COLO829 (cell line): Measurements from ENCODE around the gene ASCC1.

ENCODE experiments used
- DNase-seq: peaks from one replicate; pipeline ENCODE4 v3.0.0; 2012; ENCODE audit warnings: low spot score

ASCC1 gene

DNA sequence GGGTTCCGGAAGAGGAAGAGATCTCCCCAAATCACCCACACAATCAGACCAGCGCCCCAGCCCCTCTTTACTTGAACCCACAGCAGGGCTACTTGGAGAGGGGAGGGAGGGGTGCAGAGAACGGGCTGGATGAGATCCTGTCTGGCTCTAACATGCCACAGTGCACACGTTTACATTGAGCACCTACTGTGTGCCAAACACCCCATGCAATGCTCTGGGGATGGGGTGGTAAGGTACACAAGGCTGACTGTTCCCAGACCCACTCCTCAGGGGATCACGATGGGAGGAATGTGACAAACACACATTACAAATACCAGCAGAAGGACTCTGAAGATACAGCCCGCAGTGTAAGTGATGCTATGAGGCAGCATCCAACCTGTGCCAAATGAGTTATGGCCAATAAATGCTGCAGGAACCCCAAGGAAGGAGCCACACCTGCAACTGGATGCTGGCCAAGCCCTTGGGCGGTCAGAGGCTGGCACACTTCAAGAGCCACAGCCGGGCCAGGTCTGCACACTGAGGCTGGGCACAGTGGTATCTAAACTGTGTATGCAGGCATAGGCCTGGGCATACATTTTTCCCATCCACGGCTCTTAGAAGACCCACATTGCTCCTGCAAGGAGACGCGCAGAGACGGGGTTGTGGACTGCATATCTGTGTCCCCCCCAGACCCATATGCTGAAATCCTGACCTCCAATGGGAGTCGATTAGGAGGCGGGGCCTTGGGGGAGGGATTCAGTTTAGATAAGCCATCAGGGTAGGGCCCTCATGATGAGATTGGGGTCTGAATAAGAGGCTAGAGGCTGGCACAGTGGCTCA is 134.1 kb downstream of the ASCC1 start:
- DNase-seq, result no peak

DNA sequence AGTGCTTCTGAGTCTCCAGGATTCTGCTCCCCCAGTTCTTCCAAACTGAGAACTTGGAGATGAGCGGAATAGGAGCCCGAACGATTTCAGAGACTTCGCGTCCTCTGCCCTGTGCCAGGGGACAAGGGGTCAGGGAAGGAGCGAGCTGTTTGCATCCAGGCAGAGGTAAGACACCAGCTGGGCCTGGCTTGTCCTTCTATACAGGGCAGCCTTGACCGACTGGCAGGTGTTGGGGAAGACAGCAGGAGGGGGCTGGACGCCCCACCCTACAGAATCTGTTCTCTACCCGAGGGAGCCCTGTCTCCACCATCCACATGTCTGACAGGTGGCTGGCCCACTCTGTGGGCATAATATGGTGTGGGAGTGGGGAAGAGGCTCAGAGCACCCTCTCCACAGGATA is 134.9 kb downstream of the ASCC1 start:
- no peak for DNase-seq

DNA sequence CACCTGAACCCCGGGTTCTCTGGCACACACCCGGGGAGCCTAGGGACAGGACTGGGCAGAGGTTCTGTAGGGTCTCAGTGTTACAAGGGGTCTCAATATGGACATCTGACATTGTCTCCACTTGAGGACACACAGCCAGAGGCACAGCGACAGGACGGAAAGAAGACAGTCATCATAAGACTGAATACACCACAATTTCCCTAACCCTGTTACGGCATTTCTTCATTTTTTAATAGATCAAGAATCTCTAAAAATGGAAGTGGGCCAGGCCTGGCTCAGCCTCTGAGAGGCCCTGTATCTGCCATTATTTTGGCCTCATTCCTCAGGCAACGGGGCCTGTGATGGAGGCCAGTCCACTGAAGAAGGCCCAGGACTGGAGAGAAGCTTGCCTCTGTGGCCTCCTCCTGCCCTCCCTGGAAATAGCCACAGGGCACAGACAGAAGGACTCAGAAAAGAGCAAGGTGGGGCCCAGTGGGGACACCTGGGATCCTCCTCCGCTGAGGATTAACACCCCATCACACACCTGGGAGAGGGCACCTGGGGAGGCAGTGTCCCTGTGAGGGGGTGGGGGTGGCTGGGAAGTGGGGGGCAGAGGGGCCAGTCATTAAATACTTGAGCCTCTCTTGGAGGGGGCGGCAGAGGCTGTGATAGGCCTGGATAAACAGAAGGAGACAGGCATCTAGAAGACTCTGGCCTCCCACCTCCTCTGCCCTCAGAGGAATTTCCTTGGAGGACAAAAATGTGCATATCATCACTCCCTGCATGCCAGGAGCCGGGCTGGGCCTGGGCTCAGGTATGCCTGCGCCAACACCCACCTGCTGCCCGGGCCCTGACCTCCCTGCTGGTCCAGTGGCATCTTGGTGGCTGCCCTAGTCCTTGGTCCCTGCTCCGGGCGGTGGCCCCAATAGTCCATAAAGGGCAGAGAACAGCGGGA is 135.8 kb downstream of the ASCC1 start:
- no peak for DNase-seq

DNA sequence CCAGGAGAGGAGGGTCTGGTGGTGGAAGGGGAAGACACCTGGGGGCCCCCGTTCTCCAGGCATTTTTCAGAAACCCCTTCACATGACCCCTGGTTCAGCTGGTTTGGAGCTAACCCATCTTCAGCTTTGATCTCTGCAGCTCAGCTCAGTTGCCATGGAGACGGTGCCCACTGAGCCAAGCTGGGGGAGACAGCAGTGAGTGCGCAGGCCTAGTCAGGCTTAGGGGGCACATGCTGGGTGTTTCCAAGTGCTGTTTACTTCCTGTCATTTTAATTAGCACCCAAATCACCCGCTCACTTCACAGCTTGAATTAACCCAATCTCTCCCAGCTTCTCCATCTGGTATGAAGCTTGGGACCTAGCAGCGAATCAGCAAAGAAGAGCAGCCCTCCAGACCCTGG is 136.7 kb downstream of the ASCC1 start:
- DNase-seq, result no peak

DNA sequence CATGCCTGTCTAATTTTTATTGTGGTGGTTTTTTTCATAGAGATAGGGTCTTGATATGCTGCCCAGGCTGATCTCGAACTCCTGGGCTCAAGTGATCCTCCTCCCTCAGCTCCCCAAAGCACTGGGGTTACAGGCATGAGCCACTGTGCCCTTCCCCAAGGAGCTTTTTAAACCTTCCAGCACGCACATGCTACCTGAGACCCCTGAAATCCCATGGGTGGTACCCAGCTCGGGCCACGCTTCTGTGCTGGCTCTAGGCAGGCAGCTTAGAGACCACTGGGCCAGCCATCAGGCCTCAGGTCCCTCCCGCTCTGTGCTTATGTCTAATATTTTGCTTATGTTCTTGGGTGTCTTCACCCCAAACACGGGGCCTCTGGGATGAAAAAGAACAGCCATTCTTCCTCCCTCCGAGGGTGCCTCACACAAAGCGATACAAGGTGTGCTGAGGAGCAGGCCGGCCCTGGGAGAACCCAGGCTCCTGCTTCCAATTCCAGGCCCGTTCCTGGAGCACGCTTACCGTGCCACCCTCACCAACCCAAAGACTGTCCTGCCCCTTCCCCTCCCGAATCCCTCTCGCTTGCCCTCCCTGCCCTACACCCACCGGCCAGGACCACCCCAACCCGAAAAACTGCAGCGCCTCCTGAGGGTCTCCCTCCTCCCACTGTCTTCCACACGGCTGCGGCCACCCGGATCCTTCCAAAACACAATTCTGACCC is 138.6 kb downstream of the ASCC1 start:
- DNase-seq, result no peak

DNA sequence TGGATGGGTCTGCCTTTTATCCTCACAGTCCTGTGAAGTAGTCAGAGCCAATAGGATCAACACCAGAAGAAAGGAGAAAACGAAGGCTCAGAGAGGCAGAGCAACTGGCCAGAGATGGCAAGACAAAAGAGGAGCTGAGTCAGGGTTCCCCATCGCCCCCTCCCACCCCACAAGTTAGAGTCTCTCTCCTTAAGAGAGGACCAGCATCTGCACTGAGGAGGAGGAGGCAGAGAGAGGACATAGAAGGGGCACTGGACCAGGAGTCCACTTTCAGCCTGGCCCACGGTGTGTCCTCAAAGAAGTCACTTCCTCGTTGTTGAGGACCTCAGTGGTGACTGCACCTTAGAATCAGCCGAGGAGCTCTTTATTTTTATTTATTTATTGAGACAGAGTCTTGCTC is 139.3 kb downstream of the ASCC1 start:
- no peak for DNase-seq

DNA sequence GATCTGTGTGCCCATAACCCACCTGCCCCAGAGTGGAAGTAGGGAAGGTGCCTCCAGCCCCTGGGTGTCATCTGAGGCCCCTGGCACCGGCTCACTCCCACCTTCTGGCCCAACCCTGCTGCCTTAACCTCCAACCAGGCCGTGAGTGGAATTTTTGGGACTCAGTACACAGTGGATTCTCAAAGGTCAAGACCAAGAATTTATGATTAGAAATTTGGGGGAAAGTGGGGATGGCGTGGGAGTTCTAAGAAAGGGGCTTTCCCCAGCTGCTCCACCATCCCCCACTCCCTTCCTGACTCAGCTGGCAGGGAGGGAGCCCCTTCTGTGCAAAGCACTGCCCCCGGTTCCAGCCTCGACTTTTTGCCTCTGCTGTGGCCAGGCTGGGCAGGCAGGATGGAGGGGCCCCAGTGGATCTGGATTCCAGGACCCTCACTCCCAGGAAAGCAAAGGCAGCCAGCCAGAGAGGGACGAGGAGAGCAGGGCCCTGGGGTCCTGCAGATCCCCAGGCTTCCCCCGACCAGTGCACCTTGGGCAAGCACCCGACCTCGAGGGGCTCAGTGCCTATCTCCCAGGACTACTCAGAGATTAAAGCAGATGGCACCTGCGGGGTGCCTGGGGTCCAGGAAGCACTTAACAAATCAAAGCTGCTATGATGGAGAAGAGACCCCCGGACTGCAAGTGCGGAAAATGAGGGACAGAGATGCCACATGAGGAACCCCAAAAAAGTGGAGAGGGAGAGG is 140.5 kb downstream of the ASCC1 start:
- no peak for DNase-seq

DNA sequence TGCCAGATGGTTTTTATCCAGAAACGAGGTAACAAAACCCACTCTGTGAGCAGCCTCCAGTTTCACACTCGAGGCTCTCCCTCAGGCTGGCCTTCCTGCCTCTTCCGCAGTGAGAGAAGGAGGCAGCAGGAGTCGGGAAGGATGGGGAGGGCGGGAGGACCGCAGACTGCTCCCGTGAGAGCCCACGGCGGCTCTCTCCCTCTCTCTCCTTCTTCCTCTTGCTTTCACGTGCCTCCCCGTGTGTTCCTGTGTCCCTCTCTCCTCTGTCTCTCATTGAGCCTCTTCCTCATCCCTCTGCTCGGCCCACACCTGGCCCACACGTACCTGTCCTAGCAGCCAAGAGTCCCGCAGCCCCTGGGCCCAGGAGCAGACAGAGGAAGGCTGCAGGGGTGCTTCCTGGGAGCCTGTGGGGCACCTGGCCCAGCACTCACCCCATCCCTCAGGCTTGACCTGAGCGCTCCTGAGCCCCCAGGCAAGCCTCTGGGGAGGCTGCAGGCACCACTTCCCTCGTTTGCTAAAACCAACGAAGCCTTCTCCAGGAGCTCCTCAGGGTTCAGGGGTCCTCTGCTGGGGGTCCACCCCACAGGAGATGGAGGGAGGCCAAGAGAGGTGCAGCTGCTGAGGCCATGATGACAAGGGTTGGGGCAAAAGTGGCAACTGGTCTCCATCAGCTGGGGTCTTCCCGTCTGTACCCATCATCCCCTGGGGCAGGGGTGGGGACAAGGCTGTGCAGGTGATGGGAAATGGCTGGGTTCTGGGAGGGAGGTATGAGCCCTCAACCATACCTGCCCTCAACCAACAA is 141.3 kb downstream of the ASCC1 start:
- no peak for DNase-seq

DNA sequence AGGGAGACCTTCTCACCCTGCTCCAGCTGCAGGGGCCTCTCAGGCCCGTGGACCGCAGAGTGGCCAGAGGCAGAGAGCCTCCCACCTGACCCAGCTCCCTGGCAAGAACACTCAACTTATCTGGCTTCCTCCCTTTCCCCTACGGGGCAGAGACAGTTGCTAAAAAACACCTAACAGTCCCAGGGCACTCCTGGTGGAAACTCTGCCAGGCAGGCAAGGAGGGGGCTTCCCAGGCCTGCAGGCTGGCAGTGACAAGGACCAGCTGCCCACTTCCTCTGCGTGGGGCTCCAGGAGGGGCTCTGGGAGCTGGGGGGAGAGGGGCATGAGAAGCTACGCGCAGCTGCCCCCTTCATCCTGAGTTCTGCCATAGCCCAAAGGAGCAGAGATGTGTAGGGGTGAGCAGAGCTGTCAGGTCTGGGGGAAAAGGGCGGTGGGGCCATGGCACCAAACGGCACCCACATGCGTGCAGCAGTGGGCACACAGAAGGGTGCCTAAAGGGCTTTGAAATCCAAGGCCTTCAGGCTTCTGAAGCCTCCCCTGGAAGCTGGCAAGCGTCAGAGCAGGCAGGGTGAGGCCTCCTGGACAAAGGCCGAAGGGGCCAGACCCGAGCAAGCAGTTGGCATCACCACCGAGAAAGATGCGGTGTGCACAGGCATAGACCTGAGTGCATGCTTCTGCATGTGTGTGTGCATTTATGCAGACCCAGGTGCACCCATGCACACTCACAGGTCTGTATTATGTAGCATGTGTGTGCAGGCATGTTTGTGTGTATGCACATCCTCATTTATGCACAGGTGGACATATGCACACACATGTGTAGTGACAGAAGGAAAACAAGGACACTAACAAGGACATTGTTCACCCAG is 142.1 kb downstream of the ASCC1 start:
- DNase-seq, result no peak

DNA sequence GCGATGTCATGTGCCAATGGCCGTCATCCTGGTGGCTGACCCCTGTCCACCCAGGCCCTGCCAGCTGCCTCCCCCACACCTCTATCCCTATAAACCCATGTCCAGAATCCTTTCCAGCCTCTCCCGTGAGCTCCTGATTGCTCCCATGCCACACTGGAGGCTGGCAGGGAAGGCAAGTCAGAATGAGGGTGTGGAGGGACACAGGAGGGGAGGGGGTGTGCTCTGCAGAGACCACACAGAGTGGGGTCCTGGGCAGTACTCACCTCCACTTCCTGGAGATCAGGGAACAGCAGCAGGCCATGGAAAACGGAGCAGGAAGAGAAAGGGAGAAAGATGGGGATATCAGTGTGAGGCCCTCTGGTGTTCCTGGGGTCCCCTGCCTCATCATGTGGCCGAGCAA is 143.4 kb downstream of the ASCC1 start:
- no peak for DNase-seq

DNA sequence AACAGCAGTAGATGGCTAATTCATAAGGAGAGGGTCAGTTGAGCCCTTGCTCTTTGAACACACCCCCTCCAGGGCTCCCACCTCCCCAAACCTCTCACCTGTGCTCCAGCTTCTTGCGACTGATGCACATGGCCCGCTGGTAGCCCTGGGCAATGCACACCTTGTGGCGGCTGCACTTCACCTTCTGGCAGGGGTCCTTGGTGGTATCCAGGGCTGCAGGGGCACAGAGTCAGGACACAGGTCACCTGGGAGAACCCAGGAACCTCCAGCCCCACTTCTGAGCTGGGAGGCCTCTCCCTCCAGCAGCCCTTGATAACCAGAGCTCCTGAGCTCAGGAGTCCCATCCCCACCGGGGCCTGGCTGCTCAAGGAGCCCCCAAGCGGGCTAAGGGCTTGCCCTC is 144.0 kb downstream of the ASCC1 start:
- no peak for DNase-seq

DNA sequence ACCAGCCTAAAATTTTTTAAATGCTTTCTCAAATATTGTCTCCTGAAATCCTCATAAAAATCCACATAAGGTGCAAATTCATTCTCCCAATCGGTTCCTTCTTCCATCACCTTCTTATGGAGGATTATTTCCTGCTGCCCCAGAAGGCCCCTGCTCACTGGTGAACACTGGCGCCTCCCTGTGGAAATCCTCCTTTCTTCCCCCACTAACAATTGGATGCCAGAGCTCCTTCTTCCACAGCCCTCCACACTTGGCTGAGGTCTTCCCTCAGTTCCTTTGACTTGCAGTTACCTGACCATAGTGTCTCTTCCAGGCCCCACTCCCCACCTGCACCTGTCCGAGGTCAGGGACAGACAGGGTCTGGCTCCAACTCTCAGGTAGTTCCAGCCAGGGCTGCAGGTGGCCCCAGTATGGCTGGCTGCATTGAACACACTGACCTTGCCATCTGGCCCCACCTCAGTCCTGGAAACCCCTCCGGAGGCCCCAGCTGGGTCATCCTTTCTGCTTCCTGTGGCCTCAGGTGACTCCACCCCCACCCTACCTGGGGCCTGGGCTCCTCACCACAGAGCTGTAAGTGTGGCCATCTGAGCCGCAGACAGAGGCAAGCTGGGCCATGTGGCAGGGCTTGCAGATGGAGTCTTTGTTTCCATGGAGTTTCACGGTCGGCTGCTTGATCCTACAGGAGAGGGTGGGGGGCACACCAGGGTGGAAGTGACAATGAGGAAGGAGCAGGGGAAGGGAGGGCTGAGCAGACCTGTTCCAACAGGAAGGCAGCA is 146.1 kb downstream of the ASCC1 start:
- no peak for DNase-seq

DNA sequence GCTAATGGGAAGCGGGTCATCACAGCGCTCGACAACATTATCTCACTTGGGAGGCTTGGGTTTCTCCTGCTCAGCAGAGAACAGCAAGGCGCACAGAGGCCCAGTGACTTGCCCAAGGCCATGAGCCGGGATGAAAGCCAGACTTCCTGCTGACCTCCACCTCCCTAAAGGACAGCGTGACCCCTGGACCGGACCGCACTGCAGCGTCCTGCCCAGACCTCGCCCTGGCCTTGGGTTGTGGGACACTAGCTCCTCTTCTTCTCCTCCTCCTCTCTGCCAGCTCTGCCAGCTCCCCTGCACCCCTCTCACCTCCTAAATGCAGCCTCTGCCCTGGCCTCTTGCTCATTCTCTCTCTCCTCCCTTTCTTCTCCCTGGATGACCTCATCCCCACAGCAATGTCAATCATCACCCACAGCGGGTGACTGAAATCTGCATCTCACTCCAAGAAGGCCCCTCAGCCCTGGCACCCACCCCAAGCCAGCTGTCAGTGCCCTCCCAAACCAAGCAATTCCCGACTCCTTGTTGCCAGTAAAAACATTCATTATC is 147.1 kb downstream of the ASCC1 start:
- no peak for DNase-seq

DNA sequence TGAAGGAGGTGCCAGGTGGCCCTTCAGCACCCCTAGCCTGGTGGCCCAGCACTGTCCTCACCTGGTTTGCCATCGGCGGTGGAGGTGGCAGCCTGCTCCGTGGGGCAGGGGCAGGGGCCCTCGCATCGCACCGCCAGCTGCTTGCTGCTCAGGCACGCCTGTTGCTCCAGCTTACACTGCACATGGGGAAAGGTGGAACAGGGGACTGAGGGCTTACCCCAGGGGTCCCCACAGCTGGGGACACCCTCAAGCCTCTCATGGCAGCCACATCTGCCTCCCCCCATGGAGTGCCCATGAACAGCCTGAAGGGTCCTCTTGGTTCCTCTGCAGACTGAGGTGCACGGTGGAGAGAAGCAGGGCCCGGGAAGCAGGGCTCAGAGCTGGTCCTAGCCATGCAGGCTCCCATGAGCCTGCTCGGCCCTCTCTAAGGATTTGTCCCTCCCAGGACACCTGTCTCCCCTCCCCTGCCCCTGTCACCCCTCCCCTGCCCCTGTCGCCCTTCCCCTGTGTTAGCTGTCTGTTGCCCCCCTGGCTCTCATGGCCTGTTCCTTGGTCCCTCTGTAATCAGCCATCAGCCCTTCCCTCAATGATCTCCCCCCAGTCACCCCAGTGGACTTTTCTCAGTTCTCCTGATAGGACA is 147.8 kb downstream of the ASCC1 start:
- DNase-seq, result no peak

DNA sequence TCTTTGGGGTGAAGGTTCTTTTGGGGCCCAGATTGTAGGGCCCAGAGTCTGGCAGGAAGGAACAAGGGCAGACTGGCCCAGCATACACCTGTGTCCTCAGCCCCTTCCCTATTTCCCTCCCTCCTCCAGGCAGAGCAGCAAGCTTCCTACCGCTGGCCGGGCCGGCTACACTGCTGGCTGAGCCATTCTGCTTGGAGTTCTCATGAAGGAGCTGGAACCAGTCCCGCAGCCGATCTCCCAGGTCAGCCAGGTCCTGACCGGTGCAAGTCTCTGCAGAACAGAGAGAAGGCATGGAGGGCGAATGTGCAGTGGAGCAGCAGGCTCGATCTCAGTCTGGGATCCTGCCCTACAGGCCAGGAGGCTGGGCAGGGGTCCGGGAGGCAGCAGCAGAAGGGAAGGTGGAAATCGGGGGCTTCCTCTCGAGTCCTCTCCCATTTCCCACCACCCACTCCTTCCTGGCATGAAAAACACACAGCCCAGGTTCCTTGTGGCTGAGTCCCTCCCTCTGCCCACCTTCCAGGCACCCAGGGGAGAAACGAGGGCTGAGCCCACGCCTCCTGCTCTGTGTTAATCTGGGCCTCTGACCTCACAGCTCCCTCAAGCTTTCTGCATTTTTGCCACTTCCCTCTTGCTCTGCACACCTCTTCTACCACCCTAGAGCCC is 148.5 kb downstream of the ASCC1 start:
- no peak for DNase-seq

DNA sequence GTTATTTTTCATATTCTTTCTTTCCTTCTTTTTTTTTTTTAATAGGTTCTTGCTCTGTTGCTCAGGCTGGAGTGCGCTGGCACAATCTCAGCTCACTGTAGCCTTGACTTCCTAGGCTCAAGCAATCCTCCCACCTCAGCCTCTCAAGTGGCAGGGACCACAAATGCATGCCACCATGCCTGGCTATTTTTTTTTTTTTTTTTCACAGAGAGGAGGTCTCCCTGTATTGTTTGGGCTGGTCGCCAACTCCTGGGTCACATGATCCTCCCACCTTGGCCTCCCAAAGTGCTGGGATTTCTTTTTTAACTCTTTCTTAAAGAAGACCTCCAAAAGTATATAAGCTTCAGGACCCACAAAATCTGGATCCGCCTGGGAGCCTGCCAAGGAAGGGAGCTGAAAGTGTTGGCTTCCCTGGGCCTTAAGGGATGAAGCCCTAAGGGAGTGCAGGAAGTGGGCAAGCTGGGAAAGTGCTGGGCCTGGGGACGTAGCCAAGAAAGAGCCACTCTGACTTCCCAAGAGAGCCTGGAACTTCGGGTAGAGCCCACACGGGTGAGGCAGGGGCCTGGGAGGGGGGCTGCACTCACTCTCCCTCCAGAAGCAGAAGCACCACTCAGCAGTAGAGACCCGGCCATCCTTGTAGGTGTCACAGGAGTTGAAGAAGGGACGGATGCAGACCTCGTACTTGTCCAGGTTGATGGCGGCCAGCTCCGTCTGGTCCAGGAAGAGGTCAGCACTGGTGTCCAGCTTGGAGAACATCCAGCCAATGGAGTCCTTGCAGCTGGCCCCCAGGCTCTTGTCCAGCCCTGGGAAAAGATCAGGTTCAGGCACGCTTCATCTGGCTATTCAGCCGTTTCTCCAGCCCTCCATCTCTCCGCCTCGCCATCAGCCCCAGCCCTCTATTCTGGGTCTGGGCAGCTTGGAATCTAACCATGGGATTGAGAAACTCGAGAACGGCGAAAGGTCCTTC is 149.5 kb downstream of the ASCC1 start:
- no peak for DNase-seq
